Neural cell (in vitro differentiated cells): ENCODE results near the gene SPP1. TPM values are rescaled to one million over a fixed set of nuclear protein-coding genes. Genes with fewer than 3 reads are reported as not detected.

Source experiments
- H2AFZ ChIP-seq: fragments of 200-600, 300-800 bp; sonication (generic), shearing (Covaris generic); 2 replicates; pipeline ENCODE4 v1.6.0; 2014; ENCODE audit warnings: low read depth, mild to moderate bottlenecking, antibody characterized with exemption, low read length, moderate library complexity
- H3F3A ChIP-seq: fragments of 200-600 bp; shearing (Covaris generic); 2 replicates; pipeline ENCODE4 v1.6.1; 2016; ENCODE audit warnings: mild to moderate bottlenecking, moderate library complexity, mixed read lengths, antibody characterized with exemption, low read length; ENCODE audit not compliant: insufficient read depth, poor library complexity, severe bottlenecking
- H3K27ac ChIP-seq: fragments of 200-600, 300-800 bp; sonication (generic), shearing (Covaris generic); 2 replicates; pipeline ENCODE4 v1.5.1; 2014; ENCODE audit warnings: mild to moderate bottlenecking, low read length, moderate library complexity
- H3K27me3 ChIP-seq: fragments of 300-800, 200-600 bp; sonication (generic), shearing (Covaris generic); 2 replicates; pipeline ENCODE4 v1.6.0; 2014; ENCODE audit warnings: mild to moderate bottlenecking, low read depth, low read length, moderate library complexity; ENCODE audit not compliant: insufficient read depth
- H3K36me3 ChIP-seq: fragments of 300-800, 200-600 bp; sonication (generic), shearing (Covaris generic); 2 replicates; pipeline ENCODE4 v1.5.1; 2014; ENCODE audit warnings: mild to moderate bottlenecking, antibody characterized with exemption, low read length, moderate library complexity; ENCODE audit not compliant: insufficient read depth
- H3K4me2 ChIP-seq: fragments of 300-800, 200-600 bp; sonication (generic), shearing (Covaris generic); 2 replicates; pipeline ENCODE4 v1.6.0; 2014; ENCODE audit warnings: mild to moderate bottlenecking, low read length
- H3K4me3 ChIP-seq: fragments of 300-800, 200-600 bp; sonication (generic), shearing (Covaris generic); 2 replicates; pipeline ENCODE4 v1.5.1; 2014; ENCODE audit warnings: mild to moderate bottlenecking, low read length, moderate library complexity
- H3K79me2 ChIP-seq: fragments of 200-600 bp; shearing (Covaris generic); replicated peaks from 2 replicates; pipeline ENCODE4 v1.6.0; 2014; ENCODE audit warnings: mild to moderate bottlenecking, low read length, moderate library complexity; ENCODE audit not compliant: insufficient read depth
- H3K9ac ChIP-seq: fragments of 300-800, 200-600 bp; sonication (generic), shearing (Covaris generic); 2 replicates; pipeline ENCODE4 v1.6.1; 2016; ENCODE audit warnings: mild to moderate bottlenecking, low read length, mixed read lengths
- H3K9me2 ChIP-seq: fragments of 200-600 bp; shearing (Covaris generic); 2 replicates; pipeline ENCODE4 v1.6.1; 2016; ENCODE audit warnings: mild to moderate bottlenecking, low read length, mixed read lengths; ENCODE audit not compliant: insufficient read depth
- H3K9me3 ChIP-seq: fragments of 200-600, 300-800 bp; sonication (generic), shearing (Covaris generic); 2 replicates; pipeline ENCODE4 v1.6.1; 2016; ENCODE audit warnings: mild to moderate bottlenecking, mixed run types, low read length, moderate library complexity, mixed read lengths
- H4K20me1 ChIP-seq: fragments of 200-600 bp; shearing (Covaris generic); 2 replicates; pipeline ENCODE4 v1.6.1; 2016; ENCODE audit warnings: mild to moderate bottlenecking, mixed run types; ENCODE audit not compliant: insufficient read depth
- EP300 ChIP-seq: fragments of 450-650 bp; conservative IDR thresholded peaks from 2 replicates; pipeline ENCODE4 v1.6.1; 2014; ENCODE audit warnings: antibody characterized with exemption, mild to moderate bottlenecking, moderate library complexity; ENCODE audit not compliant: poor library complexity, severe bottlenecking
- EZH2 ChIP-seq: fragments of 200-600, 300-800 bp; shearing (Covaris generic), sonication (generic); IDR thresholded peaks from 2 replicates; pipeline ENCODE4 v1.6.1; 2014; ENCODE audit warnings: antibody characterized with exemption, low read length, borderline replicate concordance, mild to moderate bottlenecking; ENCODE audit not compliant: insufficient read depth, poor library complexity, severe bottlenecking
- MXI1 ChIP-seq: fragments of 450-650 bp; conservative IDR thresholded peaks from 2 replicates; pipeline ENCODE4 v1.6.1; 2014; ENCODE audit warnings: antibody characterized with exemption, mild to moderate bottlenecking; ENCODE audit not compliant: poor library complexity, severe bottlenecking
- RAD21 ChIP-seq: fragments of 450-650 bp; conservative IDR thresholded peaks from 2 replicates; pipeline ENCODE4 v1.6.1; 2014; ENCODE audit warnings: antibody characterized with exemption, mild to moderate bottlenecking, moderate library complexity
- SMC3 ChIP-seq: fragments of 450-650 bp; conservative IDR thresholded peaks from 2 replicates; pipeline ENCODE4 v1.6.1; 2014; ENCODE audit warnings: antibody characterized with exemption, mild to moderate bottlenecking, moderate library complexity; ENCODE audit not compliant: poor library complexity
- TAF1 ChIP-seq: IDR thresholded peaks from 2 replicates; pipeline ENCODE4 v1.6.1; 2012; ENCODE audit warnings: low read depth
- polyA plus RNA-seq: library from polyadenylated mRNA; depleted of rRNA; stranded (reverse); fragments of >200 nt; gene quantifications from 2 replicates; pipeline ENCODE4 v1.2.3, GENCODE V29; 2014
- TF ChIP-seq, protein P1 (sequence below): IDR thresholded peaks from 2 replicates; pipeline ENCODE4 v1.6.1; 2012; ENCODE audit warnings: borderline replicate concordance
- TF ChIP-seq, protein P2 (sequence below): fragments of 450-650 bp; IDR thresholded peaks from 2 replicates; pipeline ENCODE4 v1.5.1; 2014; ENCODE audit warnings: antibody characterized with exemption, mild to moderate bottlenecking, moderate library complexity; ENCODE audit not compliant: poor library complexity, severe bottlenecking

SPP1 gene
- polyA plus RNA-seq, 1 donor from 2014 or later: 0.35 TPM

DNA sequence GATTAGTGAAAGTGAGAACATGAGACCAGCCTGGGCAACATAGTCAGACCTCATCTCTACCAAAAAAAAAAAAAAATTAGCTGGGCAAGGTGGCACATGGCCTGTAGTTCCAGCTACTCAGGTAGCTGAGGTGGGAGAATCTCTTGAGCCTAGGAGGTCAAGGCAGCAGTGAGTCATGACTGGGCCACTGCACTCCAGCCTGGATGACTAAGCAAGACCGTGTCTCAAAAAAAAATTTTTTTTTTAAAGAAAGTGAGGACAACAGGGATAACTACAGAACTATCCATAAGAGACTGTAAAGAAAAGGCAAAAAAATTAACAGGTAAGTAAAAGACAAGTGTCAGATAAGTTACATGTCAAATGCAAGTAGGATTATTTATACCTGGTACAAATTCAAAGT is 13.5 kb upstream of the SPP1 start:
- Histone ChIP-seq H3F3A (no peaks in the 10 kb centered on the region), H3K9me2 (no peaks in the 10 kb centered on the region), H3K27me3 (no peaks in the 10 kb centered on the region), H3K27ac (no peak overlapping the region), H3K4me2 (no peak overlapping the region), H3K36me3 (no peaks in the 10 kb centered on the region), H4K20me1 (no peaks in the 10 kb centered on the region), H3K9me3 (no peaks in the 10 kb centered on the region), H3K4me3 (no peak overlapping the region), H2AFZ (no peak overlapping the region), H3K79me2 (no peaks in the 10 kb centered on the region), H3K9ac (no peak overlapping the region)
- TF ChIP-seq, protein P1, sequence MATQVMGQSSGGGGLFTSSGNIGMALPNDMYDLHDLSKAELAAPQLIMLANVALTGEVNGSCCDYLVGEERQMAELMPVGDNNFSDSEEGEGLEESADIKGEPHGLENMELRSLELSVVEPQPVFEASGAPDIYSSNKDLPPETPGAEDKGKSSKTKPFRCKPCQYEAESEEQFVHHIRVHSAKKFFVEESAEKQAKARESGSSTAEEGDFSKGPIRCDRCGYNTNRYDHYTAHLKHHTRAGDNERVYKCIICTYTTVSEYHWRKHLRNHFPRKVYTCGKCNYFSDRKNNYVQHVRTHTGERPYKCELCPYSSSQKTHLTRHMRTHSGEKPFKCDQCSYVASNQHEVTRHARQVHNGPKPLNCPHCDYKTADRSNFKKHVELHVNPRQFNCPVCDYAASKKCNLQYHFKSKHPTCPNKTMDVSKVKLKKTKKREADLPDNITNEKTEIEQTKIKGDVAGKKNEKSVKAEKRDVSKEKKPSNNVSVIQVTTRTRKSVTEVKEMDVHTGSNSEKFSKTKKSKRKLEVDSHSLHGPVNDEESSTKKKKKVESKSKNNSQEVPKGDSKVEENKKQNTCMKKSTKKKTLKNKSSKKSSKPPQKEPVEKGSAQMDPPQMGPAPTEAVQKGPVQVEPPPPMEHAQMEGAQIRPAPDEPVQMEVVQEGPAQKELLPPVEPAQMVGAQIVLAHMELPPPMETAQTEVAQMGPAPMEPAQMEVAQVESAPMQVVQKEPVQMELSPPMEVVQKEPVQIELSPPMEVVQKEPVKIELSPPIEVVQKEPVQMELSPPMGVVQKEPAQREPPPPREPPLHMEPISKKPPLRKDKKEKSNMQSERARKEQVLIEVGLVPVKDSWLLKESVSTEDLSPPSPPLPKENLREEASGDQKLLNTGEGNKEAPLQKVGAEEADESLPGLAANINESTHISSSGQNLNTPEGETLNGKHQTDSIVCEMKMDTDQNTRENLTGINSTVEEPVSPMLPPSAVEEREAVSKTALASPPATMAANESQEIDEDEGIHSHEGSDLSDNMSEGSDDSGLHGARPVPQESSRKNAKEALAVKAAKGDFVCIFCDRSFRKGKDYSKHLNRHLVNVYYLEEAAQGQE: no peak
- TF ChIP-seq, protein P2, sequence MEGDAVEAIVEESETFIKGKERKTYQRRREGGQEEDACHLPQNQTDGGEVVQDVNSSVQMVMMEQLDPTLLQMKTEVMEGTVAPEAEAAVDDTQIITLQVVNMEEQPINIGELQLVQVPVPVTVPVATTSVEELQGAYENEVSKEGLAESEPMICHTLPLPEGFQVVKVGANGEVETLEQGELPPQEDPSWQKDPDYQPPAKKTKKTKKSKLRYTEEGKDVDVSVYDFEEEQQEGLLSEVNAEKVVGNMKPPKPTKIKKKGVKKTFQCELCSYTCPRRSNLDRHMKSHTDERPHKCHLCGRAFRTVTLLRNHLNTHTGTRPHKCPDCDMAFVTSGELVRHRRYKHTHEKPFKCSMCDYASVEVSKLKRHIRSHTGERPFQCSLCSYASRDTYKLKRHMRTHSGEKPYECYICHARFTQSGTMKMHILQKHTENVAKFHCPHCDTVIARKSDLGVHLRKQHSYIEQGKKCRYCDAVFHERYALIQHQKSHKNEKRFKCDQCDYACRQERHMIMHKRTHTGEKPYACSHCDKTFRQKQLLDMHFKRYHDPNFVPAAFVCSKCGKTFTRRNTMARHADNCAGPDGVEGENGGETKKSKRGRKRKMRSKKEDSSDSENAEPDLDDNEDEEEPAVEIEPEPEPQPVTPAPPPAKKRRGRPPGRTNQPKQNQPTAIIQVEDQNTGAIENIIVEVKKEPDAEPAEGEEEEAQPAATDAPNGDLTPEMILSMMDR: no peak
- TF ChIP-seq EZH2: no peak
- TF ChIP-seq EP300: no peak
- TF ChIP-seq TAF1: no peak

DNA sequence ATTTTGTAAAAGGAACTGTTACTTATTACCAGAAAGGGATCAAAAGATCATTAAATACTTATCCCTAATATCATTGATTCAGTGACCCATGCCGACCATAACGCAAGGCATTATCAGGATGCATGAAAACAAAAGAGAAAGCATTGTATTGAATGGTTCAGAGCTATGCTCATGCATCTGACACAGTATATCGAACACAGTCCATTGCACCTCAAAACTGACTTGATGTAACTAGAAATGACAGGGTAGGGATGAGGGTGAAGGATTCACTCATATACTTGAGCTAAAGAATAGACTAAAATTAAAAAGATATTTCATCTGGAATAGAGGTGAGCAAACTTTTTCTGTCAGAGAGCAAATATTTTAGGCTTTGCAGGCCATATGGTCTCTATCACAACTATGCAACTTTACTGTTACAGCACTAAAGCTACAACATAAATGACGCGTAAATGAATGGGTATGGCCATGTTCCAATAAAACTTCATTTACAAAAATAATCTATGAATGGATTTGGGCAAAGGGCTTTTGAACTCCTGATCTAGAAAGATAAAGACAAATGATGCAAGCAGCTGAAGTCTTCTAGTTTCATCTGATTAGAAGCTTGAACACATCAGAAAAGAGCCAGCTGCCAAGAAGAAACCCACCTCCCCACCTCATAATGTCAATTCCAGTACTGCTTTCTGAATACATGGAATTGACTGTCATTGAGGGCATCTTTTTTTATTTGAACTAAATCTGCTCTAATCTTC is 12.9 kb upstream of the SPP1 start:
- Histone ChIP-seq H3K4me2 (no peak overlapping the region), H3K9ac (no peak overlapping the region), H3K4me3 (no peak overlapping the region), H4K20me1 (no peaks in the 10 kb centered on the region), H3K79me2 (no peaks in the 10 kb centered on the region), H3K27me3 (no peaks in the 10 kb centered on the region), H2AFZ (no peak overlapping the region), H3K9me3 (no peaks in the 10 kb centered on the region), H3K27ac (no peak overlapping the region), H3K36me3 (no peaks in the 10 kb centered on the region), H3F3A (no peaks in the 10 kb centered on the region), H3K9me2 (no peaks in the 10 kb centered on the region)
- TF ChIP-seq, protein P1: no peak
- TF ChIP-seq SMC3: no peak
- no peak for TF ChIP-seq RAD21
- no peak for TF ChIP-seq EZH2
- TF ChIP-seq TAF1: no peak
- TF ChIP-seq, protein P2: no peak
- no peak for TF ChIP-seq MXI1
